BLaER1 (cell line): ENCODE data around the gene ZNF208.

ENCODE experiments used
- H3K27ac ChIP-seq: shearing (Covaris generic); formaldehyde crosslinking; 2 replicates; pipeline ENCODE4 v1.8.1; 2022
- H3K27me3 ChIP-seq: shearing (Covaris generic); formaldehyde crosslinking; 2 replicates; pipeline ENCODE4 v1.8.1; 2022
- H3K36me3 ChIP-seq: shearing (Covaris generic); formaldehyde crosslinking; 2 replicates; pipeline ENCODE4 v1.8.1; 2022
- H3K4me1 ChIP-seq: shearing (Covaris generic); formaldehyde crosslinking; 2 replicates; pipeline ENCODE4 v1.8.1; 2022
- H3K4me2 ChIP-seq: shearing (Covaris generic); formaldehyde crosslinking; 2 replicates; pipeline ENCODE4 v1.8.1; 2022
- H3K4me3 ChIP-seq: shearing (Covaris generic); formaldehyde crosslinking; 2 replicates; pipeline ENCODE4 v1.8.1; 2022
- H3K9ac ChIP-seq: shearing (Covaris generic); formaldehyde crosslinking; 2 replicates; pipeline ENCODE4 v1.8.1; 2022
- H3K9me3 ChIP-seq: shearing (Covaris generic); formaldehyde crosslinking; 2 replicates; pipeline ENCODE4 v1.8.1; 2022
- H4K20me1 ChIP-seq: shearing (Covaris generic); formaldehyde crosslinking; 2 replicates; pipeline ENCODE4 v1.8.1; 2022
- Cebpa-rat ChIP-seq: shearing (Covaris generic); IDR thresholded peaks from 2 replicates; pipeline ENCODE4 v1.8.1; 2022

The ZNF208 gene

GRCh38 chr19:21883516-21883915 is 127.2 kb downstream of the ZNF208 start:
- no peak overlapping the region for H3K4me2 ChIP-seq
- H3K27ac ChIP-seq = no peak overlapping the region
- H3K9me3 ChIP-seq = peaks cover 26% of the 10 kb centered on the region; the same call in 1 of the 2 replicates

More at GRCh38 chr19:21883516-21883915, 127.2 kb downstream of the ZNF208 start:
- no peak for TF ChIP-seq Cebpa-rat
- Histone ChIP-seq H3K9ac (no peak overlapping the region), H3K4me1 (no peaks in the 10 kb centered on the region), H3K36me3 (no peaks in the 10 kb centered on the region), H3K4me3 (no peak overlapping the region), H3K27me3 (no peaks in the 10 kb centered on the region), H4K20me1 (no peaks in the 10 kb centered on the region)
